Stomach smooth muscle (tissue), 2 donors: ENCODE data around the gene ZNF766.
"Not testable (repeated sequence)": the region's sequence is repeated elsewhere in the genome, so short reads cannot be mapped to it uniquely, and the experiment has no call there.

Source experiments
- H3K27ac ChIP-seq: one replicate; pipeline ENCODE4 v1.7.0; 2013; ENCODE audit warnings: mild to moderate bottlenecking, low read length, inconsistent platforms
- H3K27me3 ChIP-seq, 2 donors: one replicate each; pipeline ENCODE4 v1.7.0; 2013; ENCODE audit warnings: low read length in 2 of 2; ENCODE audit not compliant: insufficient read depth in 2 of 2, control insufficient read depth in 1 of 2
- H3K36me3 ChIP-seq, 2 donors: one replicate each; pipeline ENCODE4 v1.7.0; 2013; ENCODE audit warnings: low read length in 2 of 2; ENCODE audit not compliant: control insufficient read depth in 2 of 2, insufficient read depth in 2 of 2
- H3K4me1 ChIP-seq: one replicate; pipeline ENCODE4 v1.7.0; 2013; ENCODE audit warnings: low read length; ENCODE audit not compliant: control insufficient read depth, insufficient read depth
- H3K4me3 ChIP-seq, 2 donors: one replicate each; pipeline ENCODE4 v1.7.0; 2013; ENCODE audit warnings: low read length in 2 of 2
- H3K9ac ChIP-seq, 2 donors: one replicate each; pipeline ENCODE4 v1.7.0; 2013; ENCODE audit warnings: low read length in 2 of 2, mild to moderate bottlenecking in 1 of 2
- H3K9me3 ChIP-seq, 2 donors: one replicate each; pipeline ENCODE4 v1.7.0; 2013; ENCODE audit warnings: low read length in 2 of 2; ENCODE audit not compliant: control insufficient read depth in 2 of 2
- donor health status: healthy.
- donor health status: Pancreatic carcinoma.

ZNF766 gene

GRCh38 chr19:52331757-52332156 is 62.4 kb downstream of the ZNF766 start:
- Histone ChIP-seq H3K27me3 (no peaks in the 10 kb centered on the region), H3K9me3 (peaks cover 26 to 56% of the 10 kb centered on the region in 2 donors), H3K4me1 (peaks cover 2% of the 10 kb centered on the region), H3K4me3 (no peak overlapping the region), H3K9ac (no peak overlapping the region), H3K27ac (no peak overlapping the region), H3K36me3 (no peaks in the 10 kb centered on the region)

- Histone ChIP-seq H3K9me3 (peaks cover 19 to 33% of the 10 kb centered on the region in 2 donors), H3K36me3 (peaks cover 0 to 2% of the 10 kb centered on the region in 2 donors), H3K27me3 (no peaks in the 10 kb centered on the region), H3K4me1 (peaks cover 7% of the 10 kb centered on the region), H3K27ac (peak overlapping the region; percentile 87), H3K9ac (peak overlapping the region; percentile 42 to 96), H3K4me3 (peak overlapping the region; percentile 92 to 93)
Measured at GRCh38 chr19:52335768-52336116, 66.4 kb downstream of the ZNF766 start.

- Histone ChIP-seq H3K27me3 (no peaks in the 10 kb centered on the region), H3K27ac (peak within 1 kb of the TSS; percentile 87), H3K4me1 (peaks cover 7% of the 10 kb centered on the region), H3K4me3 (peak within 1 kb of the TSS; percentile 92 to 93), H3K9ac (peak within 1 kb of the TSS; percentile 91 to 96), H3K36me3 (peaks cover 0 to 2% of the 10 kb centered on the region in 2 donors), H3K9me3 (peaks cover 14 to 28% of the 10 kb centered on the region in 2 donors)
Measured at GRCh38 chr19:52336117-52336790, 66.9 kb downstream of the ZNF766 start, which contains the start of gene ZNF610. Gene ZNF610, plus strand, starts transcription at chr19:52336243. Its CDS starts 12,930 bp downstream, at chr19:52349173.

- peak overlapping the region; percentile 87 for H3K27ac ChIP-seq
- peak overlapping the region; percentile 92 to 93 for H3K4me3 ChIP-seq
- peaks cover 0 to 2% of the 10 kb centered on the region in 2 donors for H3K36me3 ChIP-seq
- H3K27me3 ChIP-seq: no peaks in the 10 kb centered on the region
- peaks cover 8 to 22% of the 10 kb centered on the region in 2 donors for H3K9me3 ChIP-seq
- H3K4me1 ChIP-seq: peaks cover 7% of the 10 kb centered on the region
- peak overlapping the region; percentile 91 to 96 for H3K9ac ChIP-seq
Measured at GRCh38 chr19:52336791-52337381, 67.5 kb downstream of the ZNF766 start.

GRCh38 chr19:52339022-52339421 is 69.6 kb downstream of the ZNF766 start:
- H3K36me3 ChIP-seq, H3K27me3 ChIP-seq, H3K9ac ChIP-seq, H3K27ac ChIP-seq, H3K9me3 ChIP-seq, H3K4me1 ChIP-seq, H3K4me3 ChIP-seq: not testable (repeated sequence)

GRCh38 chr19:52343548-52343947 is 74.2 kb downstream of the ZNF766 start:
- H3K4me3 ChIP-seq: no peak overlapping the region
- no peaks in the 10 kb centered on the region for H3K9me3 ChIP-seq
- H3K4me1 ChIP-seq: no peaks in the 10 kb centered on the region
- H3K36me3 ChIP-seq: peaks cover 8 to 11% of the 10 kb centered on the region in 2 donors
- H3K27ac ChIP-seq: no peak overlapping the region
- no peak overlapping the region for H3K9ac ChIP-seq
- H3K27me3 ChIP-seq: no peaks in the 10 kb centered on the region

GRCh38 chr19:52345162-52345561 is 75.8 kb downstream of the ZNF766 start:
- H3K36me3 ChIP-seq: peaks cover 9 to 22% of the 10 kb centered on the region in 2 donors
- no peak overlapping the region for H3K9ac ChIP-seq
- no peak overlapping the region for H3K4me3 ChIP-seq
- H3K27me3 ChIP-seq: no peaks in the 10 kb centered on the region
- no peaks in the 10 kb centered on the region for H3K4me1 ChIP-seq
- H3K9me3 ChIP-seq: no peaks in the 10 kb centered on the region
- no peak overlapping the region for H3K27ac ChIP-seq
